Adrenal gland (tissue), 12 donors: ENCODE measurements around the gene FHOD3. TPM values are rescaled to one million over a fixed set of nuclear protein-coding genes. Genes with fewer than 3 reads are reported as not detected.

ENCODE experiments used
- DNase-seq, 7 donors: peaks; one replicate each; pipeline ENCODE4 v3.0.0-alpha.2; 2019 to 2020
- H3K27ac ChIP-seq, 5 donors: fragments of 200-600 bp; sonication (generic) in 4 of 5; 1 replicate in 3 of 5; 2 replicates in 2 of 5; pipeline versions ENCODE4 v1.5.1 to v1.8.0; 2016 to 2020; ENCODE audit warnings: mild to moderate bottlenecking in 1 of 5
- H3K27me3 ChIP-seq: fragments of 200-600 bp; 2 replicates; pipeline ENCODE4 v1.8.0; 2021
- H3K36me3 ChIP-seq, 2 donors: fragments of 200-600 bp; replicated peaks in 1 of 2; 1 replicate in 1 of 2; 2 replicates in 1 of 2; pipeline versions ENCODE4 v1.5.1 to v1.8.0; 2018 to 2022
- H3K4me1 ChIP-seq, 2 donors: fragments of 200-600 bp; replicated peaks in 1 of 2; 1 replicate in 1 of 2; 2 replicates in 1 of 2; pipeline versions ENCODE4 v1.5.1 to v1.8.0; 2018 to 2021
- H3K4me3 ChIP-seq, 4 donors: fragments of 200-600 bp; sonication (generic) in 3 of 4; one replicate each; pipeline ENCODE4 v1.5.1; 2016 to 2018
- H3K9me3 ChIP-seq, 3 donors: fragments of 200-600 bp; sonication (generic) in 1 of 3; replicated peaks in 1 of 3; 1 replicate in 2 of 3; 2 replicates in 1 of 3; pipeline versions ENCODE4 v1.5.1 to v1.8.0; 2016 to 2021
- CTCF ChIP-seq, 6 experiments: fragments of 450-650 bp in 4 of 6; fragments of 200-600 bp in 2 of 6; sonication (generic) in 1 of 6; IDR thresholded peaks; 1 replicate in 5 of 6; 2 replicates in 1 of 6; pipeline versions ENCODE4 v1.5.1 to v1.8.0; 2016 to 2021; ENCODE audit warnings: antibody characterized with exemption in 6 of 6, mild to moderate bottlenecking in 2 of 6, moderate library complexity in 1 of 6
- POLR2A ChIP-seq, 2 donors: fragments of 450-650 bp; IDR thresholded peaks; one replicate each; pipeline ENCODE4 v1.6.1; 2017; ENCODE audit warnings: antibody characterized with exemption in 2 of 2, mild to moderate bottlenecking in 2 of 2, moderate library complexity in 1 of 2
- WGBS, 4 donors: extraction: QIAGEN DNeasy Blood & Tissue Kit in 2 of 4; methylation state at CpG; one replicate each; pipeline versions ENCODE4 v1.1.5 to v1.1.7; 2013 to 2017; 5-methylcytosine and 5-hydroxymethylcytosine counted together
- intact Hi-C, 2 donors: fragments of 100-400 bp; cut with DNase I; formaldehyde crosslinking; loops; one replicate each; pipeline versions ENCODE4 v1.14.1 to v1.15.0; 2022 to 2023
- polyA plus RNA-seq, 3 donors: library from polyadenylated mRNA; stranded (reverse); fragments of 200-250 nt in 2 of 3; fragments of 350-450 nt in 1 of 3; fragmentation: Illumina TruSeq in 1 of 3; extraction: RNeasy Lipid Tissue Mini Kit (QIAGEN cat#74804) in 1 of 3; gene quantifications; one replicate each; pipeline ENCODE4 v1.2.3, GENCODE V29; 2013 to 2014
- total RNA-seq, 9 donors: library from RNA; depleted of rRNA in 4 of 9; stranded (reverse); fragments of >200 nt in 4 of 9; fragments of 120-200 nt in 1 of 9; fragmentation: NEBNext Ultra II Directional in 1 of 9; extraction: Animal tissue kit (Norgen Biotek cat#: 25700) in 1 of 9; gene quantifications; one replicate each; pipeline versions ENCODE4 v1.1.0 to v1.2.4, GENCODE V29; 2013 to 2023
- donor health status: healthy with polysubstance abuse.
- donor health status: Bipolar disorder and iron deficiency.
- donor health status: DM: yes; HTN: yes; CAD: no.
- donor health status: DM: no; HTN: no; CAD: no.
- donor health status: DM: no; HTN: no; CAD: no.
- donor health status: DM: yes; HTN: yes; CAD: no.

FHOD3 gene
- total and polyA plus RNA-seq, 12 donors, result 17.5 to 87.9 (median 48.5) TPM

GRCh38 chr18:36758623-36759022 lies 461.1 kb downstream of the FHOD3 start:
- Histone ChIP-seq H3K36me3 (no peaks in the 10 kb centered on the region), H3K27ac (no peak overlapping the region), H3K27me3 (no peaks in the 10 kb centered on the region), H3K4me3 (no peak overlapping the region), H3K9me3 (no peaks in the 10 kb centered on the region), H3K4me1 (peaks cover 0 to under 1% of the 10 kb centered on the region in 2 donors)
- 84 to 94% (median 87%) methylated on average over 9 to 10 of the region's 10 CpGs for WGBS, 4 donors
- no peak for DNase-seq
- intact Hi-C loops, result loop anchor here in 1 of 2 donors (5.0 kb wide), 1 partner anchor 66 kb away; no protein-coding TSS in a partner anchor
- TF ChIP-seq CTCF (IDR thresholded peaks at IDR 0.05) (no peak), POLR2A (IDR thresholded peaks at IDR 0.05) (no peak)

- intact Hi-C loops, result loop anchor here in 1 of 2 donors (5.0 kb wide), 1 partner anchor 67 kb away; no protein-coding TSS in a partner anchor
- no peak for TF ChIP-seq POLR2A (IDR thresholded peaks at IDR 0.05)
- H3K27me3 ChIP-seq, result no peaks in the 10 kb centered on the region
- H3K9me3 ChIP-seq, result no peaks in the 10 kb centered on the region
- 68 to 74% (median 72%) methylated on average over 6 of the region's 6 CpGs for WGBS, 4 donors
- no peak overlapping the region for H3K27ac ChIP-seq
- no peak overlapping the region for H3K4me3 ChIP-seq
- no peak for DNase-seq
- H3K36me3 ChIP-seq, result no peaks in the 10 kb centered on the region
- no peaks in the 10 kb centered on the region for H3K4me1 ChIP-seq
These were observed 461.8 kb downstream of the FHOD3 start for GRCh38 chr18:36759167-36759776.

- intact Hi-C loops, result loop anchor here in 1 of 2 donors (5.0 kb wide), 1 partner anchor 73 kb away; no protein-coding TSS in a partner anchor
- Histone ChIP-seq H3K4me1 (no peaks in the 10 kb centered on the region), H3K36me3 (no peaks in the 10 kb centered on the region), H3K4me3 (no peak overlapping the region), H3K27ac (no peak overlapping the region), H3K9me3 (no peaks in the 10 kb centered on the region), H3K27me3 (no peaks in the 10 kb centered on the region)
- 91 to 96% (median 95%) methylated on average over 8 to 29 of the region's 29 CpGs for WGBS, 4 donors
- TF ChIP-seq POLR2A (IDR thresholded peaks at IDR 0.05) (no peak), CTCF (IDR thresholded peaks at IDR 0.05) (no peak)
- DNase-seq, result no peak
These were observed 463.1 kb downstream of the FHOD3 start for GRCh38 chr18:36760598-36760997.

- intact Hi-C loops, result loop anchor here in 1 of 2 donors (5.0 kb wide), 1 partner anchor 74 kb away; no protein-coding TSS in a partner anchor
- no peak for DNase-seq
- Histone ChIP-seq H3K27ac (no peak overlapping the region), H3K9me3 (no peaks in the 10 kb centered on the region), H3K27me3 (no peaks in the 10 kb centered on the region), H3K36me3 (no peaks in the 10 kb centered on the region), H3K4me1 (no peaks in the 10 kb centered on the region), H3K4me3 (no peak overlapping the region)
- WGBS, 4 donors, result 90 to 93% (median 91%) methylated on average over 12 of the region's 12 CpGs
- no peak for TF ChIP-seq POLR2A (IDR thresholded peaks at IDR 0.05)
- TF ChIP-seq CTCF (IDR thresholded peaks at IDR 0.05), result no peak
These were observed 463.7 kb downstream of the FHOD3 start for GRCh38 chr18:36761186-36761698.
